ENCODE data around the gene RAPGEFL1.
"Not testable (repeated sequence)": the region's sequence is repeated elsewhere in the genome, so short reads cannot be mapped to it uniquely, and the experiment has no call there.

Gene RAPGEFL1

GRCh38 chr17:40218006-40218739, 40.9 kb downstream of the RAPGEFL1 start:
- no peak for DNase-seq

GRCh38 chr17:40218740-40219593, 41.7 kb downstream of the RAPGEFL1 start, which contains the start of gene WIPF2:
Gene WIPF2 (plus strand): TSS chr17:40219304. CDS start chr17:40256460, 37,156 bp downstream.
- peak; percentile 91 for DNase-seq

DNA sequence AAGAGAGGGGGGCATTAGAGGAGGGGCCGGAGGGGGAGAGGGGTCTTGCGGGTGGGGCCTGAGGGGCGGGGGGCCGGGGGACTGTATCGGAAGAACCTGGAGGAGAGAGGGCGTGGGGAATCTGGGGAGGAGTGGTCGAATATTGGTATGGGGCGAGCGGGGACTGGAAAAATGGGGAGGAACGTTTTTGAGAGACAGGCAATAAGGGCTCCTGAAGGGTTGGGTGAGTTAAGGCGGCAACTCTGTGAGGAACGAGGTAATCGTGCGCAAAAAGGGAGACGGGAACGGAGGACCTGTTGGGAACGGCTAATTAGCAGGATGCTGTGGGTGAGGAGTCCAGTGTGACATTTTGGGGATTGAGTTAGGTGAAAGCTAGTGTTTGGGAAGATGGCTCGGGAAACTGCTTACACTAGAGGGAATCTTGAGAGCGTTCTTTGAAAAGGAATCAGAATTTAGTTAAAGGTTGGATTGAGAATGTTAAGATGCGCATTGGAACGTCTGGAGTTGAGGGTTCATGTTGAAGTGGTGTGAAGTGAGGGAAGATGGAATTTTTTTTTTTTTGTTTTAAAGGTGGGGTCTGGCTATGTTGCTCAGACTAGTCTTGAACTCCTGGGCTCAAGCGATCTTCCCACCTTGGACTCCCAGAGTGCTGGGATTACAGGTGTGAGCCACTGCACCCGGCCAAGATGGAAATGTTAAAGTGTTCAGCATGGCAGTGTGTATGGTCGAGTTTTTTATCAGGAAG, 42.5 kb downstream of the RAPGEFL1 start:
- DNase-seq = peak; percentile 67

DNA sequence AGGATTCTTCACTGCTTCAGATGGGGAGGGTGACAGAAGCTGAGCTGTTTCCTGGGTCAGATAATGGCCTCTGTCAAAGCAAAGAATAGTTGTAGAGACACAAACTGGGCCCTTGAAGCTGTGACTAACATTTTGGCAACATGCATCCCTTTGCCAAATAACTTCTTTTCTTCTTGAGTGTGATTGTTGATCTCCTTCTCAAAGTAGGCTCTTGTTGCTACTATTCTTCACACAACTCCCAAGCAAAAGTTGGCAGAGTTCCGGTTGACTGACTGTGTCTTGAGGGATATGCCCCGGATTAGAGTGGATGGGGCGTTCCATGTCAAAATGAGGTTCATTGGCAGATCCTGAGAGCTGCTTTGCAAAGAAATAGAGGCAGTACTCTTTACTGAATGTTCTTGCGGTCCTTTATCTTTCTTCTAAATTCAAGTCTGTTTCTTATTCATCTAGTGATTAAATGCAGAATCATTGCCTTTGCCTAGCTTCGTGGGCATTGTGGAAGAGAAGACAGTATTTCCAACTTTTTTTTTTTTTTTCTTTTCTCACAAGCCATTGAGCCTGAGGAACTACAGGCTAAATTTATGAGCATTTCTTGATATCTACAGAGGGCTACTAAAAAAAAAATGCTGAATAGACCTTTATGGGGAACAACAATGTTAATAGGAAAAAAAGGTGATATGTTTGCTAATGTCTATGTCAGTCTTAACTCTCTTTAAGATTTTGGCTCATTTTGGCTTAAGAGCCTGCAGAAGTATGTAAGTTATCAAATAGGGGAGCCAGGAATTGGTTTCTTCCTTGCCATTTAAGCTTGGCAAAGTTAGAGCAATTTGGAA, 47.7 kb downstream of the RAPGEFL1 start:
- no peak for DNase-seq

- not testable (repeated sequence) for DNase-seq
Observed at GRCh38 chr17:40229146-40229545, 51.9 kb downstream of the RAPGEFL1 start.

GRCh38 chr17:40230670-40231069, 53.4 kb downstream of the RAPGEFL1 start:
- DNase-seq = no peak

GRCh38 chr17:40231928-40232327, 54.7 kb downstream of the RAPGEFL1 start:
- not testable (repeated sequence) for DNase-seq

DNA sequence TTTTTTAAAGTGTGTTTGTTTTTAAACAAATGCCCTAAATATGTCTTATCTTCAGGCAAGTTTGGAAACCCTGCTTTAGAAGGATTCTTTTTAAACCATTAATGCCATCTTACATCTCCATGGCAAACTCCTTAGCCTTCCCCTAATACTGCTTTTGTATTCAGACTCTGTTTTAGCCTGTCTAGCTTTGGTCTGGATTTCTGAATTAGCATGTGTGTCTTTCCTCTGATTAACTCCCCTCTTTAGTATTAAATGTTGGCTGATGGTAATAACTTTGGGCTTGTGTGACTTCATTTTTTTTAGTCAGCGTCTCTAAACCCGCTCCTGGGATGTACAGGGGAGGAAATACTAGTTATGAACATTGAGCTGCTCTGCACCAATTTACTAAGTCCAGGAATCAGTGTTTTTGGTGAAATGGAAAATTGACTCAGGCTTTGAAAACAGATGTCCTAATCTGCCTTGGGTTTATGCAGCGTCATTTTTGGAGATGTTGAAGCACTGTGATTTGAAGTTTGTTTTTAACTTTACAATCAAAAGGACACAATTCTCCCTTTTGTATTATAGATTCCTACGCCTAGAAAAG, 64.1 kb downstream of the RAPGEFL1 start:
- DNase-seq = no peak

GRCh38 chr17:40242774-40243173, 65.5 kb downstream of the RAPGEFL1 start:
- DNase-seq = no peak

- no peak for DNase-seq
Observed at GRCh38 chr17:40243761-40244160, 66.5 kb downstream of the RAPGEFL1 start.

DNA sequence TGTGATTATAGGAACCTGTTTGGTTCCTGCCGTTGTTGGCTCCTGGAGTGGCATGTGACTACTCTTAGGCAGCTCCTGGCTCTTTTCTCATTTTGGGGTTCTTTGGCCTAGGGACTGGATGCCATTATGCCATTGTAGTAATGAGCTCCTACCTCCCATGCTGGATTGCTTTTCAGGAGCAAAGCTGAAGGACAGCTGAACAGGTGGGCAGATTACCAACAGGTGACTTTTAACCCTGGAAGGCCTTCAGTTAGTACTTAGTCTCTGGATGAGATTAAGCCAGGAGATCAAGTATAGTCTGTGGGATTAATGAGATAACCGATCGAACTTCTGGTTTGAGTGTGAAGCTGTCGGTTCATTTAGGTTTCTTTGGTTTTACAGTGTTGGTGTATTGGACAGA, 67.0 kb downstream of the RAPGEFL1 start:
- DNase-seq = no peak

All from NCI-H187 treated with DMSO at 0.1 percent for 48 hours (cell line).